Stimulated activated naive CD8-positive, alpha-beta T cell treated with anti-CD3 and anti-CD28 coated beads, Interleukin-15, Interleukin-2, amounts not matched to agents 100 ng/mL and 50 ng/mL, for 24 hours (primary cell): ENCODE results near the gene NME4.
"Not testable (repeated sequence)": the region's sequence is repeated elsewhere in the genome, so short reads cannot be mapped to it uniquely, and the experiment has no call there.

Experiments used
- H3K27ac Mint-ChIP-seq: one replicate; pipeline ENCODE4 v1.8.0; 2021; ENCODE audit warnings: mild to moderate bottlenecking, mixed read lengths
- H3K27me3 Mint-ChIP-seq: one replicate; pipeline ENCODE4 v1.8.0; 2021; ENCODE audit warnings: mixed read lengths
- H3K36me3 Mint-ChIP-seq: one replicate; pipeline ENCODE4 v1.8.0; 2021; ENCODE audit warnings: low read depth, mixed read lengths
- H3K4me1 Mint-ChIP-seq: one replicate; pipeline ENCODE4 v1.8.0; 2021; ENCODE audit warnings: low read depth, mixed read lengths
- H3K4me3 Mint-ChIP-seq: one replicate; pipeline ENCODE4 v1.8.0; 2021; ENCODE audit warnings: mild to moderate bottlenecking, mixed read lengths
- H3K9me3 Mint-ChIP-seq: one replicate; pipeline ENCODE4 v1.8.0; 2021; ENCODE audit warnings: mixed read lengths

NME4 gene

GRCh38 chr16:360698-361336 is 36.2 kb upstream of the NME4 start:
- Mint-ChIP-seq H3K4me1 (peaks cover 5% of the 10 kb centered on the region), H3K4me3 (no peak overlapping the region), H3K27me3 (no peaks in the 10 kb centered on the region), H3K36me3 (no peaks in the 10 kb centered on the region), H3K27ac (no peak overlapping the region), H3K9me3 (no peaks in the 10 kb centered on the region)

GRCh38 chr16:361341-361871 is 35.6 kb upstream of the NME4 start:
- H3K27ac Mint-ChIP-seq, result no peak overlapping the region
- H3K4me1 Mint-ChIP-seq, result peaks cover 5% of the 10 kb centered on the region
- H3K9me3 Mint-ChIP-seq, result no peaks in the 10 kb centered on the region
- no peak overlapping the region for H3K4me3 Mint-ChIP-seq
- no peaks in the 10 kb centered on the region for H3K36me3 Mint-ChIP-seq
- H3K27me3 Mint-ChIP-seq, result no peaks in the 10 kb centered on the region

GRCh38 chr16:361872-362701 is 34.9 kb upstream of the NME4 start:
- Mint-ChIP-seq H3K27ac (no peak overlapping the region), H3K9me3 (no peaks in the 10 kb centered on the region), H3K4me3 (peak overlapping the region; percentile 47), H3K36me3 (peaks cover 2% of the 10 kb centered on the region), H3K27me3 (no peaks in the 10 kb centered on the region), H3K4me1 (peaks cover 5% of the 10 kb centered on the region)

GRCh38 chr16:362702-362999 is 34.3 kb upstream of the NME4 start:
- not testable (repeated sequence) for H3K36me3 Mint-ChIP-seq, H3K27ac Mint-ChIP-seq, H3K4me1 Mint-ChIP-seq, H3K27me3 Mint-ChIP-seq, H3K4me3 Mint-ChIP-seq, H3K9me3 Mint-ChIP-seq

- Mint-ChIP-seq H3K27ac (no peak overlapping the region), H3K4me1 (peaks cover 5% of the 10 kb centered on the region), H3K4me3 (no peak overlapping the region), H3K9me3 (no peaks in the 10 kb centered on the region), H3K36me3 (peaks cover 5% of the 10 kb centered on the region), H3K27me3 (no peaks in the 10 kb centered on the region)
These were observed 33.8 kb upstream of the NME4 start for GRCh38 chr16:363110-363765.

- H3K9me3 Mint-ChIP-seq, result no peaks in the 10 kb centered on the region
- H3K27ac Mint-ChIP-seq, result no peak overlapping the region
- no peaks in the 10 kb centered on the region for H3K27me3 Mint-ChIP-seq
- H3K36me3 Mint-ChIP-seq, result peaks cover 7% of the 10 kb centered on the region
- peaks cover 5% of the 10 kb centered on the region for H3K4me1 Mint-ChIP-seq
- H3K4me3 Mint-ChIP-seq, result no peak overlapping the region
These were observed 33.1 kb upstream of the NME4 start for GRCh38 chr16:363766-364490.

- Mint-ChIP-seq H3K27me3 (no peaks in the 10 kb centered on the region), H3K27ac (no peak overlapping the region), H3K36me3 (peaks cover 8% of the 10 kb centered on the region), H3K9me3 (no peaks in the 10 kb centered on the region), H3K4me3 (no peak overlapping the region), H3K4me1 (peaks cover 5% of the 10 kb centered on the region)
These were observed 32.2 kb upstream of the NME4 start for GRCh38 chr16:364595-365491.

GRCh38 chr16:366476-366875 is 30.5 kb upstream of the NME4 start:
- Mint-ChIP-seq H3K4me3 (no peak overlapping the region), H3K27me3 (no peaks in the 10 kb centered on the region), H3K9me3 (no peaks in the 10 kb centered on the region), H3K36me3 (peaks cover 8% of the 10 kb centered on the region), H3K27ac (no peak overlapping the region), H3K4me1 (peaks cover 14% of the 10 kb centered on the region)

GRCh38 chr16:367333-367903 is 29.6 kb upstream of the NME4 start:
- H3K4me1 Mint-ChIP-seq, result peaks cover 10% of the 10 kb centered on the region
- no peak overlapping the region for H3K27ac Mint-ChIP-seq
- no peaks in the 10 kb centered on the region for H3K9me3 Mint-ChIP-seq
- no peaks in the 10 kb centered on the region for H3K27me3 Mint-ChIP-seq
- H3K4me3 Mint-ChIP-seq, result no peak overlapping the region
- H3K36me3 Mint-ChIP-seq, result peaks cover 8% of the 10 kb centered on the region

- Mint-ChIP-seq H3K36me3 (peaks cover 8% of the 10 kb centered on the region), H3K4me3 (no peak overlapping the region), H3K9me3 (no peaks in the 10 kb centered on the region), H3K4me1 (peaks cover 10% of the 10 kb centered on the region), H3K27me3 (no peaks in the 10 kb centered on the region), H3K27ac (no peak overlapping the region)
These were observed 28.4 kb upstream of the NME4 start for GRCh38 chr16:368388-369158.

GRCh38 chr16:369275-369865 is 27.6 kb upstream of the NME4 start:
- Mint-ChIP-seq H3K4me1 (peaks cover 10% of the 10 kb centered on the region), H3K9me3 (no peaks in the 10 kb centered on the region), H3K36me3 (peaks cover 8% of the 10 kb centered on the region), H3K27me3 (no peaks in the 10 kb centered on the region), H3K4me3 (peak overlapping the region; percentile 57), H3K27ac (no peak overlapping the region)

- H3K4me1 Mint-ChIP-seq, result peaks cover 10% of the 10 kb centered on the region
- H3K4me3 Mint-ChIP-seq, result peak overlapping the region; percentile 86
- H3K36me3 Mint-ChIP-seq, result peaks cover 8% of the 10 kb centered on the region
- H3K27ac Mint-ChIP-seq, result peak overlapping the region; percentile 90
- H3K9me3 Mint-ChIP-seq, result no peaks in the 10 kb centered on the region
- H3K27me3 Mint-ChIP-seq, result no peaks in the 10 kb centered on the region
These were observed 27.0 kb upstream of the NME4 start for GRCh38 chr16:369866-370436.

GRCh38 chr16:370443-370842 is 26.6 kb upstream of the NME4 start, which contains the start of gene MRPL28:
Gene MRPL28, minus strand, starts transcription at chr16:370538. Its CDS starts 320 bp downstream, at chr16:370218.
- Mint-ChIP-seq H3K27me3 (no peaks in the 10 kb centered on the region), H3K27ac (peak within 1 kb of the TSS; percentile 90), H3K36me3 (peaks cover 8% of the 10 kb centered on the region), H3K9me3 (no peaks in the 10 kb centered on the region), H3K4me3 (peak within 1 kb of the TSS; percentile 86), H3K4me1 (peaks cover 10% of the 10 kb centered on the region)
